CD14-positive monocyte (primary cell): ENCODE data around the gene TARS3. TPM values are rescaled to one million over a fixed set of nuclear protein-coding genes. Genes with fewer than 3 reads are reported as not detected.

Experiments
- DNase-seq, 3 donors: peaks; one replicate each; pipeline ENCODE4 v3.0.0-alpha.2; 2011 to 2022
- H2AFZ ChIP-seq: 2 replicates; pipeline ENCODE4 v1.6.0; 2012; ENCODE audit warnings: mild to moderate bottlenecking, low read depth, low read length, inconsistent platforms; ENCODE audit not compliant: insufficient read depth, poor library complexity, severe bottlenecking
- H3K27ac ChIP-seq, 2 donors: 1 replicate in 1 of 2; 2 replicates in 1 of 2; pipeline ENCODE4 v1.5.1; 2012 to 2013; ENCODE audit warnings: low read length in 2 of 2, control low read depth in 1 of 2, inconsistent platforms in 1 of 2, low read depth in 1 of 2, mild to moderate bottlenecking in 1 of 2
- H3K27me3 ChIP-seq, 2 donors: one replicate each; pipeline versions ENCODE4 v1.6.0 to v1.6.1; 2011 to 2013; ENCODE audit warnings: low read length in 2 of 2; ENCODE audit not compliant: control insufficient read depth in 2 of 2, insufficient read depth in 2 of 2
- H3K36me3 ChIP-seq, 2 donors: replicated peaks in 1 of 2; 1 replicate in 1 of 2; 2 replicates in 1 of 2; pipeline versions ENCODE4 v1.5.1 to v1.6.1; 2012 to 2013; ENCODE audit warnings: low read length in 2 of 2, control low read depth in 1 of 2, inconsistent platforms in 1 of 2, mild to moderate bottlenecking in 1 of 2; ENCODE audit not compliant: insufficient read depth in 2 of 2, control insufficient read depth in 1 of 2
- H3K4me1 ChIP-seq, 2 donors: 1 replicate in 1 of 2; 2 replicates in 1 of 2; pipeline versions ENCODE4 v1.5.1 to v1.6.1; 2012 to 2013; ENCODE audit warnings: low read length in 2 of 2, control low read depth in 1 of 2, inconsistent platforms in 1 of 2, mild to moderate bottlenecking in 1 of 2, moderate library complexity in 1 of 2; ENCODE audit not compliant: insufficient read depth in 2 of 2, control insufficient read depth in 1 of 2
- H3K4me2 ChIP-seq: replicated peaks from 2 replicates; pipeline ENCODE3; 2012; ENCODE audit warnings: low read length, moderate library complexity, mild to moderate bottlenecking; ENCODE audit not compliant: poor library complexity, severe bottlenecking; ENCODE audit errors: extremely low read depth
- H3K4me3 ChIP-seq, 3 experiments: fragments of 200-600 bp in 1 of 3; sonication (generic) in 1 of 3; replicated peaks in 1 of 3; 1 replicate in 2 of 3; 2 replicates in 1 of 3; pipeline ENCODE4 v1.5.1; 2011 to 2013; ENCODE audit warnings: low read length in 3 of 3, mild to moderate bottlenecking in 3 of 3, control low read depth in 2 of 3, low read depth in 2 of 3, inconsistent platforms in 1 of 3, moderate library complexity in 1 of 3
- H3K79me2 ChIP-seq: 2 replicates; pipeline ENCODE4 v1.6.0; 2012; ENCODE audit warnings: mild to moderate bottlenecking, control low read depth, inconsistent platforms, low read length, moderate library complexity; ENCODE audit not compliant: insufficient read depth
- H3K9ac ChIP-seq: 2 replicates; pipeline ENCODE4 v1.6.0; 2017; ENCODE audit warnings: low read length, mild to moderate bottlenecking; ENCODE audit not compliant: insufficient read depth, poor library complexity, severe bottlenecking
- H3K9me3 ChIP-seq, 2 donors: replicated peaks in 1 of 2; 1 replicate in 1 of 2; 2 replicates in 1 of 2; pipeline versions ENCODE4 v1.5.1 to v1.6.1; 2012 to 2013; ENCODE audit warnings: low read length in 2 of 2, control low read depth in 1 of 2; ENCODE audit not compliant: control insufficient read depth in 1 of 2, insufficient read depth in 1 of 2
- H4K20me1 ChIP-seq: 2 replicates; pipeline ENCODE4 v1.6.0; 2012; ENCODE audit warnings: mild to moderate bottlenecking, low read length, control low read depth, moderate library complexity; ENCODE audit not compliant: insufficient read depth
- H3K27ac Mint-ChIP-seq, 7 donors: one replicate each; pipeline ENCODE4 v1.8.0; 2020; ENCODE audit warnings: mild to moderate bottlenecking in 7 of 7, mixed read lengths in 7 of 7, moderate library complexity in 6 of 7, inconsistent platforms in 2 of 7
- H3K27me3 Mint-ChIP-seq, 3 donors: one replicate each; pipeline ENCODE4 v1.8.0; 2021 to 2022; ENCODE audit warnings: low read depth in 3 of 3, mild to moderate bottlenecking in 3 of 3, mixed read lengths in 3 of 3, moderate library complexity in 3 of 3, inconsistent platforms in 1 of 3
- H3K36me3 Mint-ChIP-seq, 2 donors: one replicate each; pipeline ENCODE4 v1.8.0; 2020; ENCODE audit warnings: mixed read lengths in 2 of 2, inconsistent platforms in 1 of 2, mild to moderate bottlenecking in 1 of 2
- H3K4me1 Mint-ChIP-seq: one replicate; pipeline ENCODE4 v1.8.0; 2020; ENCODE audit warnings: mild to moderate bottlenecking, mixed read lengths
- H3K4me3 Mint-ChIP-seq, 2 donors: one replicate each; pipeline ENCODE4 v1.8.0; 2020; ENCODE audit warnings: mild to moderate bottlenecking in 2 of 2, mixed read lengths in 2 of 2, moderate library complexity in 1 of 2
- H3K9me3 Mint-ChIP-seq, 7 donors: one replicate each; pipeline ENCODE4 v1.8.0; 2020 to 2022; ENCODE audit warnings: mixed read lengths in 7 of 7, mild to moderate bottlenecking in 6 of 7, moderate library complexity in 6 of 7, inconsistent platforms in 2 of 7
- CTCF ChIP-seq: fragments of 200-600 bp; IDR thresholded peaks from one replicate; pipeline ENCODE4 v1.8.0; 2022; ENCODE audit warnings: antibody characterized with exemption, mild to moderate bottlenecking
- WGBS: methylation state at CpG from one replicate; pipeline ENCODE4 v1.1.5; 2013; ENCODE audit warnings: missing lambda C conversion rate; ENCODE audit not compliant: insufficient coverage; 5-methylcytosine and 5-hydroxymethylcytosine counted together
- intact Hi-C, 2 donors: fragments of 100-400 bp; cut with micrococcal nuclease; formaldehyde crosslinking; loops; one replicate each; pipeline versions ENCODE4 v1.15.0 to v1.15.1; 2023
- polyA plus RNA-seq, 3 donors: library from polyadenylated mRNA; depleted of rRNA in 1 of 3; unstranded in 2 of 3; stranded (reverse) in 1 of 3; fragments of 300-500 nt in 2 of 3; fragments of >200 nt in 1 of 3; fragmentation: Illumina TruSeq in 2 of 3; gene quantifications; 1 replicate in 2 of 3; 2 replicates in 1 of 3; pipeline ENCODE4 v1.2.3, GENCODE V29; 2012 to 2021

TARS3 gene
- polyA plus RNA-seq, 3 donors = 1.3 to 2.4 (median 1.8) TPM

GRCh38 chr15:101698314-101698713 lies 26.0 kb downstream of the TARS3 start:
- H3K27me3 ChIP-seq = no peaks in the 10 kb centered on the region
- WGBS = no CpG with 5 or more reads among the region's 2 CpGs
- peaks cover 7 to 49% of the 10 kb centered on the region in 2 donors for H3K36me3 ChIP-seq
- no peak overlapping the region for H2AFZ ChIP-seq
- no peak overlapping the region for H3K27ac ChIP-seq
- Mint-ChIP-seq H3K9me3 (peaks cover 0 to under 1% (median 0%) of the 10 kb centered on the region in 7 donors), H3K36me3 (peaks cover 42 to 52% of the 10 kb centered on the region in 2 donors), H3K4me3 (no peak overlapping the region), H3K4me1 (no peaks in the 10 kb centered on the region), H3K27ac (no peak overlapping the region), H3K27me3 (no peaks in the 10 kb centered on the region)
- no peak overlapping the region for H3K9ac ChIP-seq
- no peaks in the 10 kb centered on the region for H3K4me1 ChIP-seq
- no peak for TF ChIP-seq CTCF
- no peak overlapping the region for H3K4me2 ChIP-seq
- H3K9me3 ChIP-seq = no peaks in the 10 kb centered on the region
- no peaks in the 10 kb centered on the region for H4K20me1 ChIP-seq
- no peak for DNase-seq
- H3K79me2 ChIP-seq = no peaks in the 10 kb centered on the region
- no peak overlapping the region for H3K4me3 ChIP-seq
- intact Hi-C loops = no loop called here

- Histone ChIP-seq H3K9ac (no peak overlapping the region), H3K4me1 (no peaks in the 10 kb centered on the region), H2AFZ (no peak overlapping the region), H3K4me3 (no peak overlapping the region), H3K9me3 (no peaks in the 10 kb centered on the region), H4K20me1 (no peaks in the 10 kb centered on the region), H3K4me2 (no peak overlapping the region), H3K36me3 (peaks cover 7 to 49% of the 10 kb centered on the region in 2 donors), H3K27ac (no peak overlapping the region), H3K27me3 (no peaks in the 10 kb centered on the region), H3K79me2 (no peaks in the 10 kb centered on the region)
- no peak overlapping the region for H3K4me3 Mint-ChIP-seq
- H3K36me3 Mint-ChIP-seq = peaks cover 45 to 49% of the 10 kb centered on the region in 2 donors
- no peak for DNase-seq
- H3K4me1 Mint-ChIP-seq = no peaks in the 10 kb centered on the region
- WGBS = 100% methylated on average over 6 of the region's 7 CpGs
- H3K9me3 Mint-ChIP-seq = peaks cover 0 to 2% (median 0%) of the 10 kb centered on the region in 7 donors
- TF ChIP-seq CTCF = no peak
- no peaks in the 10 kb centered on the region for H3K27me3 Mint-ChIP-seq
- intact Hi-C loops = no loop called here
- H3K27ac Mint-ChIP-seq = no peak overlapping the region
These were observed 26.8 kb downstream of the TARS3 start for GRCh38 chr15:101697488-101697887.
